KG1 (cell line): ENCODE measurements around the gene CRYGB.
"Not testable (repeated sequence)": the region's sequence is repeated elsewhere in the genome, so short reads cannot be mapped to it uniquely, and the experiment has no call there.

Source experiments
- DNase-seq: peaks from one replicate; lab custom pipeline; 2025; lab: John Stamatoyannopoulos, UW

Gene CRYGB

DNA sequence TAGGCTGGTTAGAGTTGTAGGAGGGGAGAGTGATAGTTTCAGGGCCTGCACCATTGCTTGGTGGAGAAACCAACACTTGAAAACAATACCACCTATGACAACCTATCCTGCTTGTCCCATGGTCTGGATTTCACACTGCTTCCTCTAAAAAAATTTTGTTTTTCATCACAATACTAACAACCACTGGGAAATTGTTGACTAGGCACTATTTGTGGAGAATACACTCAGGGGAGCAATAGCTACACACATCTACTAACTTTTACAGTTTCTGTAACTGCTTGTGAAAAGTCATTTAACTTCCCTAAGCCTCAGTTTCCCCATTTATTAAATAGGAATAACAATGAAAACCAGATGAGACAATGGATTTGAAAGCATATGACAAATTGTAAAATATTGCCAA lies 4.1 kb upstream of the CRYGB start:
- no peak for DNase-seq

DNA sequence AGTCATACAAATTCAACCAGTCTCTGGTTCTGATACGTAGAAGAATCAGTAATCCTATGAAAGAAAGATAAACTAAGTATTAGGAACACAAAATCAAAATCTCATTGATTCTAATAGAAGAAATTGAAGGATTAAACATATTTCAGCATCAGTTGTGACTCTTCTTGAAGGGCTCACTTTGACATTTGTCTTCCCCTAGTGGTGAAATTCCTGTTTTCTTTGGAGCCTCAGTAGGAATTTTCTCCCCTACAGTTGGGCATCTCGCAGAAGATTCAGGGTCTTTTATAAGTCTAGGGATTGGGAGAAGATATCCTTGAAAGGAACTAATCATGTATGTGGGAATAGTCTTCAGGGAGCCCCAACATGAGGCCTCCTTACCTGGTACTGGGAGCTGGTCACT lies 2.8 kb upstream of the CRYGB start:
- DNase-seq, result no peak

DNA sequence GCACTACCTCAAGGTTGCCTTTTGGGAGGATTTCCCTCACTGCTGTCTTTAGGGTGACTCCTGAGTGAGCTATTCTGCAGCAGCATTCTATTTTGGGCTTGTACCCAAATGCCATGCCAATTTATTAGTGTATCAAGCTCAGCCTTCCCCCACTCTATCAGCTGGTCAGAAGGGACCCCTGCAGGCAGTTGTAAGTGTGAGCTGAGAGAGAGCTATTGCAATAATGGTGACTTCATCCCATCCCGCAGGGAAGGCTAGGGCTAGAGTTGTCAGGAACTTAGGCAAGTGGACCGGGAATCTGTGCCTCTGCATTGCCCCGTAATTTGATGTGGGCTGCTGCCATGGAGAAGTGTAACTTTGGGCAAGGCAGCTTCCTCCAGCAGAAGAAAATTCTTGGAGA lies 1.8 kb upstream of the CRYGB start:
- no peak for DNase-seq

DNA sequence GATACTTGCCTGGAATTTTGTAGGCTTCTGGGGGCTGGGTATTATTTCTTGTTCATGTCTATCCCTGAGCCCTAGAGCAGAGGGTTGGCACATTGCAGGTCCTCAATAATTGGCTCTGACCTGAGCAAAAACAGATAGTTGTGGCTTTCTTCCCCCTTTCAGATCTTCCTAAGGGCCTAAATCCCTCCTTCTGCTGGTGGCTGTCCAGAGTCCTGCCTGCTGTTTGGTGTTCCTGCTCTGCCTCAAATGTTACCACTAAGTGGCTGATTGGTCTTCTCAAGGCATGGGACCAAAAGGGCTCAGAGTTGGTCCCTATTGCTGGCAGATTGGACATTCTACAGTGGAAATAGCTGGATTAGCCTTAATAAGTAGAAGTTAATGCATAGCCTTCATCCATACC lies 1.1 kb upstream of the CRYGB start:
- DNase-seq, result no peak

DNA sequence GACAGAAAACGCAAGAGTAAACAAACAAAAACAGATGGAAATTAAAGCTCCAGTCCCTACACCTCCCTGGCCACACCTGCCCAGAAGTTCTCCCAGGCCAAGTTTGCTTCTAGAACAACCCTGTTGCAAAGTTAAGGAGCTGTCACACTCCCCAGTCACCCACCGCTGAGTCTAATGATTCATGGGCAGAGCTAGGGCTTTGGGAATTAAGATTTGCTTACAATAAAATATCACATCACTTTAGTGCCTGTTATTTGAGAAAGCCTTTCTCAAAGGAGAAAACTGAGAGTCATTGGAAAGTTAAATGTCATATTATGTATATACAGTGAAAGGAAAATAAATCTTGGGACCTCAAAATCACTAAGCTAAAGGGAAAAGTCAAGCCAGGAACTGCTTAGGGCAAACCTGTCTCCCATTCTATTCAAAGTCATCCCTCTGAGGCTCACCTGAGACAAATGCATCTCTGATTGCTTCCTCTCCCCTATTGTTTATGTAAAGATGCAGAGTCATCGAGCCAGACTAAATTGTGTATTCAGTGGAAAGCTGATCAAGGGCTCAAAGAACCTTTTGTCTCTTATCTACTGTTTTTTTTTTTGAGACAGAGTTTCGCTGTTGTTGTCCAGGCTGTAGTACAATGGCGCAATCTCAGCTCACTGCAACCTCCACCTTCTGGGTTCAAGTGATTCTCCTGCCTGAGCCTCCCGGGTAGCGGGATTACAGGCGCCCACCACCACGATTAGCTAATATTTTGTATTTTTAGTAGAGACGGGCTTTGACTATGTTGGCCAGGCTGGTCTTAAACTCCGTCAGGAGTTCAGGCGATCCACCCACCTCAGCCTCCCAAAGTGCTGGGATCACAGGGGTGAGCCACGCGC lies 2.8 kb downstream of the CRYGB start:
- DNase-seq, result no peak

DNA sequence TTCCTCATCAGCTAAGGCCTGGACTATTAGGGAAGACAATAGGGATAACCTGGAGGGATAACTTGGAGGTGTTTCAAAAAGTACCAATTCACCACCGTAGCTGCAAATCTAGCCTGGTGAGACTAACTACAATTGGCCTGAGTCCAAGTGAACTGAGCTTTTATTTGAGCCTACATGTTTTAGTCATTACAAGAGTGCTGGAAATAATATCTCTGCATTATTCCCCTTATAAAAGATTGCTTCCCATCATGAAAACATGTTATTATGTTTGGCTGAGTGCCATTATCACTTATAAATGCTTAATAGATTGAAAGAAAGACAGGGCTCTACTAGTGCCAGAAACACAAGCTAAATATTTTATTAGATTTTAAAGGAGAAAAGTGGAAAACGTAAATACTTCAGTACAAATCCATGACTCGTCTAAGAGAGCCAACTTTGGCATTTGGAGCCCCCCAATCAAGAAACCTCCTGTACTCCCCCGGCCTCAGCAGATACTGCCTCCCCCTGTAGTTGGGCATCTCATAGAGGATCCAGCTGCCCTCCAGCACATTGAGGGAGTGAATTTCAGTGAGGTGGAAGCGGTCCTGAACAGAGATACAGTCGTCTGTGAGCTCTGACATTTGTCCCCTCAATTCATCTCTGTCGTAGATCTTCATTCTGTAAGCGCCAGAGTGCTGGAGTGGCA lies 3.6 kb downstream of the CRYGB start:
- no peak for DNase-seq

DNA sequence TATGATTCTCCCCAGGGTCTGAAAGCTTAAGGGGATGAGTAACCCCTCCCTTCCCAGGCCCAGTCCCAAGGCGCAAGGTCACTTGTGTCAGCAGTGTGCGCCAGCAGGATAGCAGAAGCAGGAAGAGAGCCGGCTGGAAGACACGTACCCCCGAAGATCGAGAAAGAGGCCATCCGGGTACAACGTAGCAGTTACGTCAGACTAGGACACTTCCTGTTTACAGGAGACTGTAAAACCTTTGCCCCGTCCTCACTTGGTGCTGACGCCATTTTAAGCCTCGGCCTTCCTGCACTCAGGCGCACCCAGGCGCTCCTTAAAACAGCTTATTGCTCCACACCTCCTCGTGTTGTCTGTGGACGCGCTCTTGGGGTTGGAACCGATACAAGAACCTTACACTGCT lies 6.5 kb downstream of the CRYGB start:
- DNase-seq, result no peak

DNA sequence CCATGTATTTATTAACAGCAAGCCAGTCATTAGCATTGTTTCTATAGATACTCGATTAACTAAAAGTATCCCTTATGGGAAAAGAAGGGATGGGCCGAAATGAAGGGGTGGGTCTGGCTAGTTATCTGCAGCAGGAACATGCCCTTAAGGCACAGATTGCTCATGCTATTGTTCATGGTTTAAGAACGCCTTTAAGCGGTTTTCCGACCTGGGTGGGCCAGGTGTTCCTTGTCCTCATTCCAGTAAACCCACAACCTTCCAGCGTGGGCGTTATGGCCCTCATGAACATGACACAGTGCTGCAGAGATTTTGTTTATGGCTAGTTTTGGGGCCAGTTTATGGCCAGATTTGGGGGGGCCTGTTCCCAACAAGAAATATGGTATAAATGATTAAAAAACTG lies 7.6 kb downstream of the CRYGB start:
- not testable (repeated sequence) for DNase-seq

DNA sequence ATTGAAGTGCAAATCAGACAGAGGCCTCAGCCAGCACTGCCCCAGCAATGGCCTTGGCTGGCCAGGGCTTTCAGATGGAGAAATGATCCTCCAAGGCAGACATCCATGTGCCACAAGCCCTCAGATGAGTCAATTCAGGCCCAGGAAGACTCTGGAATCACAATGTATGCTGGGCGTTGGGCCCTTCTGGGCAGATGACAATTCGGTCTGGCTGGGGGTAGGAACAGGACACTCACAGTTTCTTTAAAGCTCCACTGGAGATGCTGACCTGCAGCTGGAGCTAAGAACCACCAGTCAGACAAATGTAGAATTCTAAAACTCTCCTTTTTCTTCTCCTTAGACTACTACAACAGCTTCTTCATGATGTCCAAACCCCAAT lies 9.3 kb downstream of the CRYGB start:
- no peak for DNase-seq

DNA sequence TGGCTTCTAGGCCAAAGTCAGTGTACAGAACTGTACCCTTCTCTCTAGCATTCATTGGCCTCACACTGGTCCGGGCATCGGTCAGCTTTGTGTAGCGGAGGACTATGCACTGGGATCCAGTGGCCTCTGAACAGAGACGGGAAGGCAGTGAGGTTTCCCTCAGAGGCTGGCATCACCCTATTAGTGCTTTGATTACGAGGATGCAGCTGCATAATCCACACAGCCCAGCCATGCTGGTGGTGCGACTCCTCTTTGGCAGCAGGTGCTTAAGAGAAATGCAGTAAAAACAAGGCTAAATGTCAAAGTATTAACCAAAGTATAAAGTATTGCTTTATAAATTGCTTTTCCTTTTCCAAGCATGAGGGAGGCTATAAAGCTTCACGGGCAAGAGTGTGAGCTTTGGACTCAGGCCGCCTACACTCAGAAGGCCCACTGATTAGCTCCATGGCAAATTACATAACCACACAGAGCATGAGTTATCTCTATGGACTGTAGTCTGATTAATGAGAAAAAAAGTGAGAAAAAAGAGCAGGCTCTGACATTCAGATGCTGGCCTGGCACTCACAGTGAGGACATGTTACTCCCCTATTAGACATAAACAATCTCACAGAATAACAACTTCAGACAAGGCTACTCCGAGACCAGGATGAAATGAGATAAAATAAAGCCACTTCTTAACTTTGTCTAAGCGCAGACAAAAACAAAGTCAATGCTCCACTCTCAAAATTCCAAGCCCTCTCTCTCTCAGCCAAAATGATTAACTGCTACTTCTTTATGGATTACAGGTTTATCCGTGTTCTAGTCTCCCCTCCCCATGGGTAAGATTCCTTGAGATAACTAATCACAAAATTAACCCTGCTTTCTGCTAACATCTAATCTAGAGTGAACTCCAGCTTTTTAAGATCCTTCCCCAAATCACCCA lies 9.9 kb downstream of the CRYGB start:
- no peak for DNase-seq

DNA sequence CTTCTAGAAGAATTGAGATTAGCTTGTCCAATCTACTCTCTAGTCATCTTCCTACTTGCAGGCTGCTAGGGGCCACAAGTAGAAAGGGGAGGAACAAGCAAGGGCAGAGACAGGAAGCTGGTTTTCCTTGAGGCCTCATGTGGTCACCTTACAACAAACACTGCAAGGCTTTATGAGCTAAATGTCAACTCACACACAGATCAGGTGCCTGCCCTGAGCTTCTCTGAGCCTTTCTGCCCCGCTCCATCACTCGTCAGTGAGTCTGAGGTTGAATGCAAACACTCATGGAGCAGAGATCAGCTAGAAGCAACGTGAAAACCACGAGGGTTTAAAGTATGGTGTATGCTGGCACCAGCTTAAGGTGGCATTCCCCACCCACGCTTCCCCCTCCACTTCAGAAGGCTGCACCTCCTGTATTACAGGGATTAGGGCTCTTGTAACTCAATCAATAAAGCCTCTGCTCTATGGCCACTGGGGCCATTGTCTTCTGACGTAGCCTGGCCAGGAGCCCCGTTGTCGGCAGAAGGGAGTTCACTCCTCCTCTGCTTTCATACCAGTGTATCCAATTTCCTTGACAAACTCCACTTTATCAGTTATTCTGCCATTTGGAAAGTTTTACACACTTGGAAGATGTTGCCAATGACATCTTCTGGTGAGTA lies 10.9 kb downstream of the CRYGB start:
- peak; percentile 36 for DNase-seq

DNA sequence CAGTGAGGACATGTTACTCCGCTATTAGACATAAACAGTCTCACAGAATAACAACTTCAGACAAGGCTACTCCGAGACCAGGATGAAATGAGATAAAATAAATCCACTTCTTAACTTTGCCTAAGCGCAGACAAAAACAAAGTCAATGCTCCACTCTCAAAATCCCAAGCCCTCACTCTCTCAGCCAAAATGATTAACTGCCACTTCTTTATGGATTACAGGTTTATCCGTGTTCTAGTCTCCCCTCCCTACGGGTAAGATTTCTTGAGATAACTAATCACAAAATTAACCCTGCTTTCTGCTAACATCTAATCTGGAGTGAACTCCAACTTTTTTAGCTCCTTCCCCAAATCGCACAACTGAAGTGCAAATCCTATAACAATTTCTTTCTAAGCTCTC lies 15.2 kb downstream of the CRYGB start:
- DNase-seq, result no peak

DNA sequence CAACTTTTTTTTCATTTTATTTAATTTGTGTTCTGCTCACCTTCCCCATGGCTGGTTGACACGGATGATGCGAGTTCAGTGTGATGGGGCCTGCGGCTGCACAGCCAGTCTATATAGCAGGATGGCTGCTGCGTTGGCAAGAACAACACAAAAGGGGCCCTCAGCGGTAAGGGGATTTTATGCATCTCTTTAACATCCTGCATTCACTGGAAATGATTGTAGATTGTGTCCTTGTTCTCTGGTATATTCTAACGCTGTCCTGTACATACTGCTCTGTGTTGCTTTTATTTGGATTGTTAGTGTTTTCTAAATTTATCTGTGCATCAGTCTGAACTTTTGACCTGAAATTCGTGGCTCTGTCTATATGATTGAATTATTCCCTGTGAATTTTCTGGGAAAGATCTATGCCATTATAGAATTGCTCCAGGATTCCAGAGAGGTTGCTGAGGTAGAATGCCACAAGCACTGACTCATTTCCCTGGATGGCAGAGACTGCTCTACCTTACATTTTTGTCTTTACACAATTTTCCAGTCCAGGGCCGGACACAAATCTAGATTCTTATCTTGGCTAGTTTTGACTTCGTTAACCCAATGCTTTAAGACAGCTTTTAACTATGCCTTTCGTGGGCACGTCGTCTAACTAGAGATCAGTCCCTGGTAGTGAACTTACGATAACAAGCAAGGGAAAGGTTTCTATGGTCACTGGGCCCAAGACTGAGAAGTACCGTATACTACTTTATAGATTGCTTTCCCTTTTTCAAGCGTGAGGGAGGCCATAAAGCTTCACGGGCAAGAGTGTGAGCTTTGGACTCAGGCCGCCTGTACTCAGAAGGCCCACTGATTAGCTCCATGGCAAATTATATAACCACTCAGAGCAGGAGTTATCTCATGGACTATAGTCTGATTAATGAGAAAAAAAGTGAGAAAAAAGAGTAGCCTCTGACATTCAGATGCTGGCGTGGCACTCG lies 15.9 kb downstream of the CRYGB start, which contains the start of gene CRYGC:
CRYGC (minus strand) TSS at position 85 of the 968 bp plus-strand sequence; CDS start at position 49, 36 bp downstream.
- no peak for DNase-seq

DNA sequence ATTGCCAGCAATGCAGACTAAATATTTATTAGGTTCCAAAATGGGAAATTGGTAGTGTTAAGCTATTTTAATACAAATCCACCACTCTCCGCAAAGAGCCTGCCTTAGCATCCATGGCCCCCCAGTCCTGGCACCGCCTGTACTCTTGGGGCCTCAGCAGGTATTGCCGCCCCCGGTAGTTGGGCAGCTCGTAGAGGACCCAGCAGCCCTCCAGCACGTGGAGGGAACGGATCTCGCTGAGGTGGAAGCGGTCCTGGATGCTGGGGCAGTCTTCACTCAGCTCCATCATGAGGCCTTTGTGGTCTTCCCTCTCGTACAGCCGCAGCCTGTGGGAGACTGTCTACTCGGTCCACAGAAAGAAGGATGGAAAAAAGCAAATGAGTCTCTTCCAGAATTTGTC lies 17.8 kb downstream of the CRYGB start:
- DNase-seq, result no peak

DNA sequence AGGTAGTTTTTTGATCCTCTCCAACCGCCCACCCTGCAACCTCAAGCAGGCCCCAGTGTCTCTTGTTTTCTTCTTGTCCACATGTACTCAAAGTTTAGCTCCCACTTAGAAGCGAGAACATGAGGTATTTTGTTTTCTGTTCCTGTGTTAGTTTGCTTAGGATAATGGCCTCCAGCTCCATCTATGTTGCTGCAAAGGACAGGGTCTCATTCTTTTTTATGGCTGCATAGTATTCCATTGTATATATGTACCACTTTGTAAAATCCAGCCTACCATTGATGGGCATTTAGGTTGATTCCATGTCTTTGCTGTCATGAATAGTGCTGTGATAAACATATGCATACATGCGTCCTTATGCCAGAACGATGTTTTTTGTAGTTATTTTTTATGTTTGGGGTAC lies 18.9 kb downstream of the CRYGB start:
- DNase-seq, result no peak

DNA sequence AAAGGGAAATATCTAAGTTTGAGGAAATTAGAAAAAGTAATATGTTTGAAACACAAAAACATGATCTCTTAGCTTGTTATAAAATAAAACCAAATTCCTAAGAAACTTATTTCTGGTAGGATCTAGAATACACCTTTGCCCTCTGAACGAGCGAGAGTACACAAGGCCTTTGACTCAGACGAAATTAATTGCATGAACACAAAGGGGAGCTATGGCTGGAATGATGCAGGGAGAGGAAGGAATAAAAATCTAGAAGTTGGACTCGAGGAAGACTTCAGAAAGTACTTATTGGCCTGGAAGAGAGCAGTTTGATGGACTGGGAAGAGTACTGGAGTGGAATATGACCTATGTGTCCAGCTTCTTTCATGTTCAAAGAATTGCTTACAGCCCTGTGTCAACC lies 20.7 kb downstream of the CRYGB start:
- no peak for DNase-seq

DNA sequence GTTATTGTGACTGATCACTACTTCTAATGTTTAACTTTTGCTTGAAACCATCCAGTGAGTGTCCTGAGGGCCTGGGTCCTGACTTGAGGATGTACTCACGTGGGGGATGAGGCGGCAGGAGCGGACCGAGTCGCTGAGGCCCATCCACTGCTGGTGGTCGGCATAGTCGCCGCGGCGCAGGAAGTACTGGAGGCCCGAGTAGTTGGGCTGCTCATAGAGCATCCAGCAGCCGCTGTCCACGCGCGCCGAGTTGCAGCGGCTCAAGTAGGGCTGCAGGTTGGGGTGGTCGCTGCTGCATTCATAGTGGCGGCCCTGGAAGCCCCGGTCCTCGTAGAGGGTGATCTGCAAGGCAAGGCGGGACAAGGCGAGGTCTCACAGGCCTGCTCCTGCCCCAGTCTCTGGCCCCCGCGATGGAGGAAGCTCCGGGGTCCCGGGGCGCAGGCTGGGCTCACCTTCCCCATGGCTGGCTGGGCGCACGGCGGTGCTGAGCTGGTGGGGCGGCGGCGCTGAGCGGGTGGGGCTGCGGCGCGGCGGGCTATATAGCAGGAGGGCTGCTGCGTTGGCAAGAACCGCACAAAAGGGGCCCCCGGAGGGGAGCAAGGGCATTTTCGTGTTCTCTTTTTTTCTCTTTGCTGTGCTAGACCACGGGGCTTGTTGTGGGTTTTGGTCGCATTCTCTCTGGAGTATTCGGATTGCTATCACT lies 21.8 kb downstream of the CRYGB start, which contains the start of gene CRYGD:
CRYGD (minus strand) TSS at position 512 of the 703 bp plus-strand sequence; CDS start at position 461, 51 bp downstream.
- not testable (repeated sequence) for DNase-seq

DNA sequence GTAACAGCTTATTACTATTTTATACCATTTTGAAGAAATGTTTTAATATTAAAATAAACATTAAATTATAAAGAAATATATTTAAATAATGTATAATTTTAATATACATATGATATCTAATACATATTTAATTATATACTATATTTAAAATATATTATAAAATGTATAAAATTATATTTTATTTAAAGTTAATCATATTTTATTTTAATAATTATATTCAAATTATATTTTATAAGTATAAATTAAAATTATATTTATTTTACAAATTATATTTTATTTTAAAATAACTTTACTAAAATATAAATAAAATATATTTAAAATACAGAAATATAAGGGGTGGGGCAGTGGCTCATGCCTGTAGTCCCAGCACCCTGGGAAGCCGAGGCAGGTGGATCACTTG lies 23.7 kb downstream of the CRYGB start:
- DNase-seq, result no peak

DNA sequence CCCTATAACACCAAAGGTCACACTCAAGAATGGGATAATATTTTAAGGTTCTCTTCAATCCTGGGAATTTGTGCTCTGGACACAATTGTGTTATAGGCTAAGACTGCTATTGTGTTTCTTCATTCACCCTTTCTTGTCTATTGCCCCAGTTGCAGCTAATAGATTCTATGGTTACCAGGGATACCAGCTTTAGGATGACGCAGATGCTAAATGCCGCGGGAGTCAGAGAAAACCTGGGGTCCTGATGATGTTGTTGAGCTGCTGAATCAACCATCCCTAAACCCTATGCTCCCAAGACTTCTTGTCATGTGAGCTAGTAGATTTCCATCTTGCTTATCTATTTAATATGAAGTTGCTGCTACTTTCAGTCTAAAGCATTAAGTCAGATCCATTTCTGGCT lies 27.0 kb downstream of the CRYGB start:
- DNase-seq, result no peak

DNA sequence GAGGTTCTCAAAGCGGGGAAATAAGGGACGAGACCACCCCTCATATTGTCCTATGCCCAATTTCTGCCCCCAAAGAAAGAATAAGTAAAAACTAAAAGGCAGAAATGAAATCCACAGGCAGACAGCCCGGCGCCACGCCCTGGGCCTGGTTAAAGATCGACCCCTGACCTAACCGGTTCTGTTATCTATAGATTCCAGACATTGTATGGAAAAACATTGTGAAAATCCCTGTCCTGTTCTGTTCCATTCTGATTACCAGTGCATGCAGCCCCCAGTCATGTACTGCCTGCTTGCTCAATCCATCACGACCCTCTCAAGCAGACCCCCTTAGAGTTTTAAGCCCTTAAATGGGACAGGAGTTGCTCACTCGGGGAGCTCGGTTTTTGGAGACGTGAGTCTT lies 28.6 kb downstream of the CRYGB start:
- not testable (repeated sequence) for DNase-seq
